Stimulated activated CD8-positive, alpha-beta memory T cell treated with anti-CD3 and anti-CD28 coated beads, Interleukin-15, amount 100 ng/mL, for 1 hour (primary cell): ENCODE results near the gene EXT2.

Experiments
- DNase-seq: peaks from one replicate; pipeline ENCODE4 v3.0.0-alpha.2; 2020; ENCODE audit warnings: low read depth

The EXT2 gene

DNA sequence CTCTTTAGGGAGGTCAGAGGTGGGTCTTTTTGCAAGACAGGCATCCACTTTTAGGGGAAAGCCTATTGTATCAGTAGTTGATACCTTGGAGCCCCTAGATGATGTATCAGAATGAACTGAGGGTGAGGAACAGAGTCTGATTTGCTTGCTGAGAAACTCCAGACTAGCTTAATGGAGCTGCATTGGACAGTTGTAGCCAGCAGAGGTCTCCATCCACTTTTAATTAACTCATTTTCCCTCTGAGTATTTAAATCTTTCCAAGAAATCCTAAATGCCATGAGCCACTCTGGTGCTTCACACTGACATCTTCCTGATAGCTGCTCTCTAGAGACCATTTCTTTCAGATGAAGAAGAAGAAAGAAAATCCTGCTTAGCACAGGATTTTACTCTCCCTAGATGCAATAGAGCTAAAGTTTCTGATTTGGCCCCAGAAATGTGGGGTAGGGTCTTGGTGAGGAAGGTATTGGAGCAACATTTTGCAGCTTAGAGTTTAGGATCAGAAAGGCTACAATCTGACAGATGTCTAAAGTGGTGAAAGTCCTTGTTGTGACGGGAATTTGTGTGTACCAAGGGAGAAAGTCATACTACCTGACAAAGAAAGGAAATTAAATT lies 38.0 kb downstream of the EXT2 start:
- DNase-seq: no peak

DNA sequence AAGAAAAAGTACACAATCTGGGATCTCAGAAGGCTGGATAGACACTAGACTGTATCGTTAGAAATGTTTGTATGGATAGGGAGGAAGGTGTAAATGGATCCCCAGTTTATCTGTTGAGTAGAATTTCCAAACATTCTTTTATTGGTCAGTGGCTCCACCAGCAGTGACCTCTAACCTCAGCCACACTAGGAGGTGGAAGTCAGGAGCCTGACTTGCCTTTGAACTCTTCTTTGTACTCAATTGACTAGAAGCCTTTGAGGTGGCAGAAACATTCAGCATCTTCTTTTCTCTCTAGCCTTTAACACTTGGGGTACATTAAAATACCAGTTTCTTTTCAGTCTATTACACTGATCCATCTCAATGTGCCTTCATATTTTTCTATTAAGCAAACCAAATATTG lies 39.1 kb downstream of the EXT2 start:
- DNase-seq: no peak

DNA sequence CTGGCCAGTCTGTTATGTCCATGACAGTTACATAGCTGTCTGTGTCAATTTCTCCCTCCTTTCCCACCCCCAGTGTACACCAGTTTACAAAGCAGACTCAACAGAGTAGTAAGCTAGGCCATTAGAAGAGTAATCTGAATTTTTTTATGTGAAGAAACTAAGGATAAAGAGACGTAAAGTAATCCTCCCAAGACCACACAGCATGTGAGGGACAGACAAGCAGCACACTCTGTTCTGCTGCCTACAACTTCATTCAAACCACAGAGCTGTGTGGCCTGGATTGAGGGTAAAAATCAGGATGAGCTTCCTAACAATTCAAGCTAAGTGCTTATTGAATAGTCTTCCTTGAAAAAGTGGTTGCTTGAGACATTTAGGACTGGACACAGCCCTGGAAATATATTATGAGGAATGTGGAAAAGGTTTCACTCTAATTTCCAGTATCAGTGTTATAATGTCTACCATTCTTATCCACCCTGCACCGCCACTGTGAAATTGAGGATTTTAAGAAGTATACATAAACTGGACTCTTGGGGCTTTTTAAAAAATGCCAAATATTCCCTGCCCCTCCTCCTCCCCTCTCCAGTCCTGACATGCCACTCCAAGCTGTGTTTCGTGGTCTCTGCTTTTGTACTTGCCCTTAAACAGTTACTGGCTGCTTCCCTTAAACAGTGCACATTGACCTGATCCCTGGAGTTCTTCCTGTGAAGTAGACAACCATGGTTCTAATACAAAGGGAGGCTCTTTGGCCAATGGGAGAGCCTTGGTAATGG lies 40.9 kb downstream of the EXT2 start:
- DNase-seq: no peak

DNA sequence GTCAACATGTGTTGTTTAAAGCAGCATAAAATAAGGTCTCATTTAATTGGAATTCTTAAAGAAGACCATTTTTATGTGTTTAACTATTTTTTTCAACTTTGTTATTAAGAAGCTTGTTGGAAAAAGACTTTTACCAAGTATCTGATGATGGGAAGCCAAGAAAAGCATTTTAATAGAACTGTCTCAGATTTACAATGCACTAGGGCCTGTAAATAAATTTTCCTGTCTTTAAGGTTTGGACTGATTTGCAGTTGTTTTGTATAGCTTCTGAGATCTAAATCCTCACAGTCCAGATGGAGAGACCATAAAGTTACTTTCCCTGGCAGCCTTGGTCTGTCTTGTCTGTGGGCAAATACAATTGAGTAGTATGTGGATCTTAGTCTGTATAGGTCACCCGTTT lies 41.6 kb downstream of the EXT2 start:
- no peak for DNase-seq

DNA sequence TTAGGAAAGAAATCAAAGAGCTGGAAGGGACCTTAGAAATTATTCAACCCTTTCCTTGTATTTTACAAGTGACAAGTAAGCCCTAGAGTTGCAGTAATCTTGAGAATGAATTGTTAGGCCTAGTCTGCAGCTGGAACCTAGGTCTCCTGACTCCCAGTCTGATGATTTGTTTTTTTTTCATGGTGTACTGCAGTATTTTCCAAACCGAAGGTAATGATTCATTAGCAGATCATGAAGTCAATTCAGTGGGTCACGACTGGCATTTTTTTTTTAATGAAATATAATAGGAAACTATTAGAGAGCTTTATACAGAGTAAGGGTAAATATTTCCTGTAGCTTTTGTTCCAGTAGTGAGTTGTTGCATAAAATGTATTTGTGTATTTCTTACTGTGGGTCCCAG lies 42.8 kb downstream of the EXT2 start:
- no peak for DNase-seq

DNA sequence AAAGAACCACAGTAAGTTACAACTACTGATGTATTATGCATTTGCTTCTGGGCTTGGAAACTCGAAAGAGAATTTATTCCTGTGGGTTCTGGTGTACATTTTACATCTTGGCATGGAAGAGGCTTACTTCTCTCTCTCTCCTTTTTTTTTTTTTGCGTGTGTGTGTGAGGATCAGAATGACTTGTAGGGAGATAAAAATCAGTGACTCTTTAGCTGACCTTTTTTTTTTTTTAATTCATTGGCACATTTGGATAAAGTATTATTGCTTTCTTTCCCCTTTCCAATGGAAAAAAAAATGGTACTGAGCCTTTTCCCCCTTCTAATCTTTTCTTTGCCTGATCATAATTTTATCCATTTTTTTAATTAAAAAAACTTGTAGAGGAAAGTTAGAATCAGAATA lies 43.5 kb downstream of the EXT2 start:
- DNase-seq: no peak

DNA sequence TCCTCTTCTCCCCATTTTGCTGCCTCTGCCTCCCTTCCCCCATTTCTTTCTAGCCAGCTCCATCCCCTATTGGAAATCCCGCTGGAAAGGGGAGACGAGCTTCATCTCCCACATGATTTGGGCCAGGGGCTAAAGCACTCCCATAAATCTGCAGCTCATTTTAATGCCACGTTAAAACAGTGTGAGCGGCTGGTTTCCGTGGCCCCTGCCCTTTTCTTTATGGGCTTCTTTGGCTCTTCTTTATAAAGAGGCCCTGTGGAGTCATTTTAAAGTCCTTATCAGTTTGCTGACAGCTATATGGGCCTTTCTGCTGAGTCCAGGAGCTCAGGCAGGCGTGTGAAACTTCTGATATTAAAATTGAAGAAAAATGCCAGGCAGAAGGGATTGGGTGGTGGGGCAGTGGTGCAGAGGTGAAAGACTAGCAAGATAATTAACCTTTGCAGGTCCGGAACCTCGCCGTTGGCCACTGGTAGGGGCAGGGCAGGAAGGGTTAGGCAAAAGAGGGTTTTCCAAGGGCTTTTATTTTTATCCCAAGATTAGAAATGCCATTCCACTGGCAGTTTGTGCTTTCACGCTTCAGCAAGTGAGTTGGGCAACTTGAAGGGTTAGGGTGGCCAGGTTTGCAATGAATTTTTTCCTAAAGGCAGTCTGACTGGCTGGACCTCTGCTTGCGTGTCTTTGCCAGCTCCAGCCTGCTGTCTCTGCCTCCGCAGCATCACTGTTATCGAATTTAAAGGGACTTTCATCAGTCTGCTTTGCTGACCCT lies 44.3 kb downstream of the EXT2 start:
- DNase-seq: no peak

DNA sequence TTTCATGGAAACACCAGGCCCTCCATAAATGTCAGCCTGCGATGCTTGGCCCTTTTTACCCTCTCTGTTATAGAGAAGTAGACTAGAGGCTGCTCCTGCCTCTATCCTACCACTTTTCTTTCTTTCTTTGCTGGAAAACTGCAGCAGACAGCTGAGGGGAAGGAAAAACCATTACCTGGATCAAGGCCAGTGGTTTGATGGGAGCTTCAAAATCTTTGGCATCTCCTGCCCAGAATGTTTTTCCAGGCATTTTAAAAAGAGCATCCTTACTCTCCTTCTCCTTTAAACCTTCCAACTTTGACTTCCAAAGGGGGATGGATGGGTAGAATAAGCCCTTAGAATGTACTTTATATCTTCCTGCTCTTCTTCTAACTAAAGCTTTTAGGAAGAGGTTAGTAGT lies 44.9 kb downstream of the EXT2 start:
- no peak for DNase-seq

DNA sequence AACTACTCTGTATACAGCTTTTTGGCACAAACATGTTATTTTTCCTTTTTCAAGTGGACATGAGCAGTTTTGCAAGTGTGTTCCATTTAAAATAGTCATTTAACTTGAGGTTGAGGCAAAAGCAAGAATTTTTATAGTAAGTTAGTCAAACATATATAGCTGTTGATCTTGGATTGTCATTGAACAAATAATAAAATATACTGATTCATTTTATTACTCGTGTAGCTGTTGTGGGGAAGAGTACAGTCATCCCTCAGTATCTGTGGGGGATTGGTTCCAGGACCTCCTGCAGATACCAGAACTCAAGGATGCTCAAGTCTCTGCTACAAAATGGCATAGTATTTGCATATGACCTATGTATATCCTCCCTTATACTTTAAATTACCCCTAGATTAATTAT lies 45.3 kb downstream of the EXT2 start:
- DNase-seq: no peak

DNA sequence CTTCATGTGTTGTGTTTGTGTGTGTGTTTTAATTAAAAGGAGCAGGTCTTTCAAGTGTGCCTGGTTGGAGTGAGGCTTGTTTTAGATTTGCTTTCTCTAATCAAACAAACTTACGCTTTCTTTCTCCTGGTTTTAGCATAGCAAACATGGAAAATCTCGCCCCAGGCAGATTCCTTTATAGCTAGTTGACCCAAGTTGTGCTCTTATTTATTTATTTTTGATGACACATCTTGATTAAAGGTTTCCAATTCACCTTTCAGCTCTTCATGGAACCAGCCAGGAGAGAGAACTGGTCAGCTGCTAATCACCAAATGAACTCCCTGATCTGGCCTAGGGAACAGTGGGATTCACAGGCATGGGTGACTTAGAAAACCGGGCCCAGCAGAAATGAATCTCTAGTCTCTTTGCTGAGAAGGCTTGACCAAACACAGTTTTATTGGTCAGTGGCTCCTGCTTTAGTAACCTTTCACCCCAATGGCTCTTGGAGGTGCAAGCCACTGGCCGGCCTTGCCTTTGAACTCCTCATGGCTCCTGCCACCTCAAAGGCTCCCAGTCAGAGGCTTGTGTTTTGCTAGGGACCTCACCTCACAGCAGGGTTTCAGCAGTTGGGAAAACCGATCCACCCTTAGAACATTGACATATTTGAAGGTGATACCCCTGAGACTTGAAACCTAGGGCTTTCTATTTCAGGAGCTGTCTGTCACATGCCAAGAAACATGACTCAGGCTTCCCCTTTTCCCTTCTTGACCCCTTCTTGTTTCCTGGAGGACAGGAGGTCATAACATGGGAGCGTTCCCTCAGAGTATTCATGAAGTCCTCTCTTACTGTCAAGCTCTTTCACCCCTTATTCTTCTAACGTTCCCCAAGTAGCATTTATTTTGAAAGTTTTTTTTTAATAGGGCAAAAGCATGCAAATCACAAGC lies 48.8 kb downstream of the EXT2 start:
- no peak for DNase-seq

DNA sequence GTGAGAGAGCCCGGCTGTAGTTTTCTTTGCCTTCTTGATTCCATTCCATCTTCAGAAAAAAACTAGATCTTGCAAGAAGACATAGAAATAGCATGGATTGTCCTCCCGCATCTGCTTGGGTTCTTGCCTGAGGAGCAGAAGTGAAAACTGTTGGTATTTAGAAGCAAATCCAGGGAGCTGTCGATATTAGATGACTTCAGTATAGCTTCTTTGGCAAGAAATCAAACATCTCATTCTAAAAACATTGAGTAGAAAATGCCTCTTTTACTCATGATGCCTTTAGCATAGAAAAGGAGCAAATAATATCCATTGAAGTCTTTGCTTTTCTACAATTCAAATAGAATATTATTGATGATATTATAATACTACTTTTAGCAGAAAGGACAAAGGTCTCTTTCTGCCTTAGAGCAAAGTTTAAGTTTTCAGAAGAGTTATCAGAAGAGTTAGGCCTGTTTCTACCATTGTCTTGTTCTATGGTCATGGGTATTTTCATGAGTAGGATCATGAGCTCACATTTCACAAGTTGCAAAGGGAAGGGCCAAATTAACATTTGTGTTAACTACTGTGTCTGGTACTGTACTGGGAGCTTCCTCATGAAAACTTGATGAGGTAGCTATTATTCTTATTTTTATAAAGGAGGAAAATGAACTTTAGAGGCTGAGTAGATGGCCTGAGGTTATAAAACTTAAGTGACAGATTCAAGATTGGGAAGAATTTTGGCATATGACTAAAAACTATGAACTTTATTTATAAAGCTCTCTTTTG lies 49.7 kb downstream of the EXT2 start:
- no peak for DNase-seq

DNA sequence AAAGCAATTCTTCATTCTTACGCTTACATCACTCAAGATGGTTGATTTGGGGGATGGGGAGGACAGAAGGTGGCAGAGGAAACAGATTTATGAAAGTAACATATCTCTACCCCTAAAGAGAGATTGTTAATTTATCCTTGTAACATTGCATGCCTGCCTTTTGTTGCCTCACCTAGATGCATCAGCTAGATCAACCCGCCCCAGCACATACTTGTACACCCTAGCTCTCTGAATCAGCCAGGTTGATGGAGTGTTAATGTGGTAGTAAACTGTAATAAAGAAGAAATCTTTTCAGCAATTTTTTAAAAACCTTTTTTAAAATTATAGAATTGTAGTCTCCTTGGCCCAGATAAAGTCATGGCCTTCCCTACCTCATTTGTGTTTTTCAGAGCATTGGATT lies 51.5 kb downstream of the EXT2 start:
- DNase-seq: no peak

DNA sequence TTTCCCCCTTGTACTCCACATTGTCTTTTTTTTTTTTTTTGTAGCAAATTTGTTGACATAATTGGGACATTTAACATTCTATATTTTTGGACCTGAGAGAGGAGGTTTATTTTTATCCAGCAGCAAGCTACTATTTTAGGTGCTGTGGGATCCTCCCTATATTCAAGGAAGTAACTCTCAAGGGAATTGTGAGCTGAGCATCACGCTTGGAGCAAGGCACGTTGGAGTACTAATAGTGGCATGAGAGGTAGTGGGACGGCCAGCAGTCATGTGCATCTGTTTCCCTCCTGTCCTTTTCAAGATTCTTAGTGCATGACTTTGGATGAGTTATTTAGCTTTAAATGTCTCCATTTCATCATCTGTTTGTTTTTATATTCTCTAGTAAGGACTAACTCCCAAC lies 52.3 kb downstream of the EXT2 start:
- DNase-seq: no peak

DNA sequence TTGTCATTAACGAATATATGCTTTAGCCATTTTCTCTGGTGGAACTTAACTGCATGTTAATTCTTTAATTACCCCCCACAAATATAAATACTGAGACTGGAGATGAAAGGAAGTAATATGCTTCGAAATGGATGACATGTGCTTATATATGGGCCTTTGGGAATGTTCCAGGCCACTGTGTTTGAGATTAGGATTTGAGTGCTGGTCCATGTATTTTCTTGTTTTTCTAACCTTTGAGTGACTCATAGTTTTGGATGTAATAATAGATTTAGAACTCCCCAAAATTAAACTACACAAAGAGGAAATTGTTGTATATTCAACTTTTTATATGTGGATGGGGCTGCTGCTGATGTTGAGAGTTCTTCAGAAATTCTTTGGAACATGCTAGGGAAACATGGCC lies 54.2 kb downstream of the EXT2 start:
- no peak for DNase-seq

DNA sequence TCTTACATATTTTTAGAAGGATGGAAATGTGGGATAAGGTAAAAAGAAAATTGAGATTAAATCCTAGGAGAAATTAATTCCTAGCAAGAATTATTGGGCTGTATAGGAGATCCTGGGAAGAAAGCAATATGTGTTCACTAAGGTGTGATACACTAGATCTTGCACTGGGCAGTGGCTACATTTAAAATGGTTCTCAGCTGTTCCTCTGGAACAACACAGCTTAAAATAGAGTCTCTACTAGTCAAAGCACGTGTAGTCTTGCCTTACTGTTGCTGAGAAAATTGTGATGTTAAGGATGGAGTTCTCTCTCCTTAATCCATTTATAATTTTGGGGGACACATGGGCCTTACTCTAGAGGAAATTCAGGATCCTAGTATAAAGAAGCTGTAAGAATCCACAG lies 54.9 kb downstream of the EXT2 start:
- no peak for DNase-seq

DNA sequence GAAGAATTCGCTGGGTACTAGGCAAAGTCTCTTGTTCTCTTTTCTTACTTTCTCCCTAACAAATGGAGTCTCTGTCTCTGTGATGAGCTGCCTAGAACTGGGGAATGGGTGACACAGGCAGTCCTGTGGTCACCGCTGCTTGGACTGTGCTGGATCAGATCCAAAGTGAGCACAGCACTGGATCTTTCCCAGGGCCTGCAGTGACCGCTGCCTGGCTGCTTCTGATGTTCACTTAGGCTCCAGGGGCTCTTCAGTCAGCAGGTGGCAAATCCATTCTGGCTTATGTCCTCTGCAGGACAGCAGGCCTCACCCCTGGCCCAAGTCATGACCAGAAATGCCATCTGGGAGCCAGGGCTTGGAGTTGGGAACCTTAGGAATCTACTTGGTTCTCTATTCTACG lies 61.5 kb downstream of the EXT2 start:
- no peak for DNase-seq

DNA sequence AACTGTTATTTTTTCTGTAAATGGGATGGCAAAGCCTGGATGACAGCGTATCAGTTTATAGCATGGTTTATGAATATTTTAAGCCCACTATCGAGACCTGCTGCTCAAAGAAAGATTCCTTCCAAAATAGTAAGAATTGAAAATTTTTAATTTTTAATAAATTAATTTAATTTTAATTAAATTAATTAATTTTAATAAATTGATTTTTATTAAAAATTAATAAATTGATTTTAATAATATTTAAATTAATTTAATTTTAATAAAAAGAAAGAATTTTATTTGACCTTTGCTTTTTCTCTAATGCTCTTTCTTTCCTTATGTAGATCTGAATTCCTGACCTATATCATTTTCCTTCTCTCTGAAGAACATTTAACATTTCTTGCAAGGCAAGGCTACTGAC lies 62.9 kb downstream of the EXT2 start:
- no peak for DNase-seq

DNA sequence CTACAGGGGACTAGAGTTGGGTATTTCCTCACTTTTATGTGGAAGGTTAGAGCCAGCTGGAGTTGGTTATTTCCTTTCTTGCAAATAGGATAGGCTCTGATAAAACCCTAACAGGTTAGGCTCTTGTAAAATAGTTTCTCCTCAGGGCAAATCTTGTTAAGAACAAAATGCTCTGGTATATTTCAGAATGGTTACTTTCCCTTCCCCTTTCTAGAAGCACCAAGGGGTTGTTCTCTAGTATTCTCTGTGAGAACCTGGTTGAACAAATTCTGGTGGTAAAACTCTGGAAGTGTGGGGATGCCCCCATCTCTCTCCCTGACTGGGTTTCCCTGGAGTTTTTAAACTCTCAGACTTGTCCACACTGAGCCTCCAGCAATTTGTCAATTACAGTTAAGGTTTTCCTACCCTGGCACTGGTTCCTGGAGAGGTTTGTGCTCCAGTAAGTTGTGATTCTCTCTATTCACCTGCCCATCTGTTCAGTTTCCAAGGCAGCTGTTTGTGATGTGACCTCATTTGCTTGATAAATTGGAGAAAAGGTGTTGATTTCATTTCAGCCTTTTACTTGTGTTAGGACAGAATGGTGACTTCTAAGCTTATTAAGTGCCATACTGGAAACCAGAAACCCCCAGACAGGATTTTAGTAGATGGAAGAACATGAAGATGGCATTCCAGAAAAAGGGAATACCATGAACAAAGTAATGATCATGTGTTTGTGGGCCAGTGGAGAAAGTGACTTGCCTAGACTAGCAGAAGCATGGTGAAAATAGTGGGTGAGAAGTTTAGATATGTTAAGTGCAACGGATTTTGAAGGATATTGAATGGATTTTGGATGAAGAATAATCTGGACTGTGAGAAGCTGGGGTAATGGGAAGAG lies 64.6 kb downstream of the EXT2 start:
- no peak for DNase-seq

DNA sequence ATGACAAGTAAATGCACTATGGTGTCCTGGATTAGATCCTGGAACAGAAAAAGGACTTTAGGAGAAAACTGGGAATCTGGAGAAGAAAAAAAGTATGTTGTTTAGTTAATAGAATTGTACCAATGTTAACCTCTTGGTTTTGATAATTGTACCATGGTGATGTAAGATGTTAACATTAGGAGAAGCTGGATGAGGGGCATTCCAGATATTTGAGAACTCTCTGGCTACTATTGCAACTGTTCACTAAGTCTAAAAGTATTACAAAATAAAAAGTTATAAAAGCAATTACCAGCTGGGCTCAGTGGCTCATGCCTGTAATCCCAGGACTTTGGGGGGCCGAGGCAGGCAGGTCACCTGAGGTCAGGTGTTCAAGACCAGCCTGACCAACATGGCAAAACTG lies 66.5 kb downstream of the EXT2 start:
- DNase-seq: no peak

DNA sequence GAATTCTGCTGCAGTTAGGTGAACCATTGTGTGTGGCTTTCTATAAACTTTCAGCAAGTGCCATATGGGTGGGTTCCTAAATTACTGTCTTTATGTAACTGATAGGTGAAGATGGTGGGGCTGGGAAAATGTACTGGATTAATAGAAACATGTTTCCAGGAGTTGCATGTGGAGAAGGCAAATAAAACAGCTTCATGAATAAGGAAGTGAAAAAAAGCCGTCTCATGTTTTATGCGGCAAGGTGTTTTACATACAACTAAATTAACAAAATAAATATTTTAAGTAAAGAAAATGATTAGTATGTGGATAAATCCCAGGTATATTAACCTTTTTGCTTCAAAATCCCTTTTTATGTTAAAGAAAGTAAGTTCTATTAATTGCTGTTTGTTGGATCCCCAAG lies 67.2 kb downstream of the EXT2 start:
- no peak for DNase-seq

DNA sequence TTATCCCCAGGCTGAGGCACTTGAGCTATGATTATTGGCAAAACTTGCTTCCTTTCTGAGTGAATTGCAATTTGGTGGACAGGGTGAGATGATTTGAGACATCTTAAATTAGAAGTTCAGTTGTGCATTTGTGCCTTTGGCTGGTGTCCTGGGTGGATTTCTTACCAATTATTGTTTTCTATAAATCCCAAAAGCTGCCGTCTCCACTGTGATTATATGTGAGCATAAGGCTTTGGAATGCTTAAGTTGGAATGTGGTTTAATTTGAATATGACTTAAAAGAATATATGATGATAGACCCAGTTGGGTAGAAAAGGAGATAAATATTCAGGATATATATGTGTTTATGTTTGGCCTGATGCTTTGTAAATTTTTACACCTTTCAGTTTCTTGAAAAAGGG lies 70.0 kb downstream of the EXT2 start:
- DNase-seq: no peak
